HG03378 (cell line): ENCODE results near the gene TWSG1.
"Not testable (repeated sequence)": the region's sequence is repeated elsewhere in the genome, so short reads cannot be mapped to it uniquely, and the experiment has no call there.

Experiments used
- ATAC-seq: cut with Tn5 transposase; IDR thresholded peaks from one replicate; pipeline ENCODE4 v1.9.1; 2021; ENCODE audit warnings: mild to moderate bottlenecking, moderate library complexity; ENCODE audit not compliant: unreplicated experiment

The TWSG1 gene

DNA sequence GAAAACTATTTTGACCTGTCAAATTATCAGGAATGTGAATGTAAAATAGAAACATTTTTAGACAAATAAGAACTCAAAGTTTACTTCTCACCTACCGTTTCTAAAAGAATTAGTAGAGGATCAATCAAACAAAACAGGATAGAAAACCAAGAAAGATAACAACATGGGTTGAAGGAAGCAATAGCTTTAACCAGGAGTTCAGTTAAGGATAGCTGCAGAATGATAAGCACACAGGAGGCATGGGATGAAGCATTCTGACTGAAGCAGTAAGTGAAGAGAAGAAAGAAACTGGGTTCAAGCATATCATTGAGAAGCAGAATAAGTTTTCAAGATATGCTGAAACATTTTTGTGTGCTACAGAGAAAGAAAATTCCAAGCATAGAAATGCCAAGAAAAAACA is 52.3 kb downstream of the TWSG1 start:
- no peak for ATAC-seq

DNA sequence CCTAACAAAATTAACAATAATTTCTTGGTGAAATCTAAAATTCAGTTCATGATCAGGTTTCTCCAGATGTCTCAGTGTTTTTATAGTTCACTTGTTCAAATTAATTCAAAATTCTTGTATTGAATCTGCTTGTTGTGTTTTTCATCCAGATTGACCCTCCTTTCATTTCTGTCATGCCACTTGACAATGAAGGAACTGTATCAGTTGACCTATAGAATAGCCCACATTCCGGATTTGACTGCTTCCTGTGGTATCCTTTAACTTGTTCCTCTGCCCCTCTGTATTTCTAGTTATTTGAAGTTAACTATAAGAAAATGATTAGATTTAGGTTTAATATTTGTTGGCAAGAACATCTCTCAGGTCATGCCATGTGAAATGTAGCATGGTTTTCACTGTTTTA is 53.3 kb downstream of the TWSG1 start:
- no peak for ATAC-seq

DNA sequence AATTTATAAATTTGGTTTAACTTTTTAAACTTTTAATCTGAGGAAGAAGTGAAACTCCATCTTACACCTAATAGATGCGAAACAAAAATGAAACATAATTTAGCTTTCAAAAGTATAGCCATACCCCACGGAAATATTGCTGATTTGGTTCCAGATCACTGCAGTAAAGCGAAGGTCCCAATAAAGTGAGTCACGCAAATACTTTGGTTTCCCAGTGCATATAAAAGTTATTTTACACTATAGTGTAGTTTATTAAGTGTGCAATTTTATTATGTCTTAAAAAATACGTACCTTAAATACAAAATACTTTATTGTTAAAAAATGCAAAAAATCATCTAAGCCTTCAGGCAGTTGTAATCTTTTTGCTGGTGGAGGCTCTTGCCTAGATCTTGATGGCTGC is 55.1 kb downstream of the TWSG1 start:
- no peak for ATAC-seq

DNA sequence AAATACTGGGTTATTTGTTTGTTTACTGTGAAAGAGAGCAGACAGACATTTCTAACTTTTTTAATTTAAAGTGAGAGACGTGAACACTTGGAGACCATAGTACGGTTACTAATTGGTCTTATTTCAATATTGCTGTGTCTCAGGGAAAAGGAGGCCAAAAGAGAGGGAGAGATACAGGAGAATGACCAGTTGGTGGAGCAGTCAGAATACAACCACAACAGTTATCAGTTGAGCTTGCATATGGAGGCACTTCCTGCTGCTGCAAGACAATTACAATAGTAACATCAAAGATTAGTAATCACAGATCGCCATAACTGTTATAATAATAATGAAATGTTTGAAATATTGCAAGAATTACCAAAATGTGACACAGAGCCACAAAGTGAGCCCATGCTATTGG is 58.2 kb downstream of the TWSG1 start:
- no peak for ATAC-seq

DNA sequence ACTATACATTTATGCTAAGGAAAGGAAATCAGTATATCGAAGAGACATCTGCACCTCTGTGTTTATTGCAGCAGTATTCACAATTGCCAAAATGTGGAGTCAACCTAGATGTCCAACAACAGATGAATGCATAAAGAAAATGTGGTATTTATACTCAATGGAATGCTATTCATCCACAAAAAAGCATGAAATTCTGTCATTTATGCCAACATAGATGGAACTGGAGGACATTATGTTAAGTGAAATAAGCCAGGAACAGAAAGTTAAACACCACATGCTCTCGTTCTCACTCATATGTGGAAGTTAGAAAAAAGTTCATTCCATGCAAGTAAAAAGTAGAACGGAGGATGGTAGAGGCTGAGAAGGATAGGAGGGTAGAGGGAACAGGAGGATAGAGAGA is 59.5 kb downstream of the TWSG1 start:
- ATAC-seq: no peak

DNA sequence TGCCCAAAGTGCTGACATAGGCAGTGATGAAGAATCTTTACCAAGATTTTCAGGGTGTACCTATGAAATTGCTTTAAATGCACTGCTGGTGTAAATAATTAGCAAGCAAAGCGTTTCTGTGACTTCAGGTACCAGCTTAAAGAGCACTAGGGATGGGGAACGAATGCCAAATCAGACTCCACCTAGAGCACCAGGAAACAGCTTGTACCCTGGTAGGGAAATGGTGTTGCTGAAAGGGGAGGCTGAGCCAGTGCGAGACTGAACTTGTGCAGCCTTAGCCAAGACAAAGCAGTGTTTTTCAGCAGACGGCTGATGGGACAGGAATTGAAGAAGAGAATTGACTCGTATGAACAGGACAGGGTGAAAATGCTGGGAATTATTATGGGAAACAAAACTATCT is 65.6 kb downstream of the TWSG1 start:
- no peak for ATAC-seq

DNA sequence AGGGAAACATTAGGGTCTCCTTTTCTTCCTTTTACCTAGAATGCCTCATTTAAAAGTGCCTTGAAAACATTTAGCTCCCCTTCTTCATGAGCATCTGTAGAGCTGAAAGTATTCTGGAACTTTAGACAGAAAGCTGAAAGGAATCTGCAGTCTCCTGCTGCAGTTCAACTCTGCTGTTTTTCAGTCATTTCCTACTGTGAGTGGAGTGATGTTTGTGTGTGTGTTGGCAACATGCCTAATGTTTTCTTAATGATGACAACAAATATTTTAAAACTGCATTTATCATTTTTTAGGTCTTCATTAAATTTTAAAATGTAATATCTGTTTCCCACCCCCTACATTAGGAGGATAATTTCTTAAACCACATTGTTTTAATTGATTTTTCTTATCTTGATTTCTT is 66.6 kb downstream of the TWSG1 start:
- no peak for ATAC-seq

DNA sequence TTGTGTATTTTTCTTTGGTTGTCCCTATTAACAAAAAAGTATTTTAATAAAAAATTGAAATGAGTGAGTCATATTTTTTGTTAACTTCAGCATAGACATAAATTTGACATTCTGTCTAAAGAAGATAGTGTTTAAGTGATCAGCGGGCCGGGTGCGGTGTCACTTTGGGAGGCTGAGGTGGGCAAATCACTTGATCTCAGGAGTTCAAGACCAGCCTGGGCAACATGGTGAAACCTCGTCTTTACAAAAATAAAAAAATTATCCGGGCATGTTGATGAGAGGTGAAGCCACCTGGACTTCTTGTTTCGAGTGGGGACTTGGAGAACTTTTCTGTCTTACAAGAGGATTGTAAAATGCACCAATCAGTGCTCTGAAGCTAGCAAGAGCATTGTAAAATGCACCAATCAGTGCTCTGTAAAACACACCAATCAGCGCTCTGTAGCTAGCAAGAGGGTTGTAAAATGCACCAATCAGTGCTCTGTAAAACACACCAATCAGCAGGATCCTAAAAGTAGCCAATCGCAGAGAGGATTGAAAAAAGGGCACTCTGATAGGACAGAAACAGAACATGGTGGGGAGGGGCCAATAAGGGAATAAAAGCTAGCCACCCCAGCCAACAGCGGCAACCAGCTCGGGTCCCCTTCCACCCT is 67.9 kb downstream of the TWSG1 start:
- not testable (repeated sequence) for ATAC-seq

DNA sequence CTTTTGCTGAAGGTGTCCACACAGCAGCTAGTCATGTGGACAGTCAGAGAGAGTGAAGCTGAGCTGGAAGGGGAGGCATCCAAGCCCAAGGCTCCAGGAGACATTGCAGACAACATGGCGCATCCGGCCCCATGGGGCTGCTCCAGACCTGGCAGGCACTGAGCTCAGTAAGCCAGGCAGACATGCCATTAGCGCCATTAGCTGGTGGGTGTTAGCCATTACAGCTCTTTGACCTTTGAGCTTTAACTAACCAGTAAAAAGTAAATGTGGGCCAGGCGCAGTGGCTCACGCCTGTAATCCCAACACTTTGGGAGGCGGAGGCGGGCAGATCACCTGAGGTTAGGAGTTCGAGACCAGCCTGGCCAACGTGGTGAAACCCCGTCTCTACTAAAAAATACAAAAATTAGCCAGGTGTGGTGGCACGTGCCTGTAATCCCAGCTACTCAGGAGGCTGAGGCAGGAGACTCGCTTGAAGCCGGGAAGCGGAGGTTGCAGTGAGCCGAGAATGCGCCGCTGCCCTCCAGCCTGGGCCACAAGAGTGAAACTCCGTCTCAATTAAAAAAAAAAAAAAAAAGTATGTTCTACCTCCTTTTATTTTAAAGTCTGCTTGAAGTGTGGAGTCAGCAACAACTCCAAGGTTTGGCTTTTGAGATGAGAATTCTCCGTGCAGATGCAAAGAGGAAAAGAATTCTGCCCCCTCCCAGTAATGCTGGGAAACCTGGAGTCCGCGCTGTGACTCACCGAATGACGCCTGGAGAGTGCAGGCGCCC is 69.4 kb downstream of the TWSG1 start:
- ATAC-seq: no peak

DNA sequence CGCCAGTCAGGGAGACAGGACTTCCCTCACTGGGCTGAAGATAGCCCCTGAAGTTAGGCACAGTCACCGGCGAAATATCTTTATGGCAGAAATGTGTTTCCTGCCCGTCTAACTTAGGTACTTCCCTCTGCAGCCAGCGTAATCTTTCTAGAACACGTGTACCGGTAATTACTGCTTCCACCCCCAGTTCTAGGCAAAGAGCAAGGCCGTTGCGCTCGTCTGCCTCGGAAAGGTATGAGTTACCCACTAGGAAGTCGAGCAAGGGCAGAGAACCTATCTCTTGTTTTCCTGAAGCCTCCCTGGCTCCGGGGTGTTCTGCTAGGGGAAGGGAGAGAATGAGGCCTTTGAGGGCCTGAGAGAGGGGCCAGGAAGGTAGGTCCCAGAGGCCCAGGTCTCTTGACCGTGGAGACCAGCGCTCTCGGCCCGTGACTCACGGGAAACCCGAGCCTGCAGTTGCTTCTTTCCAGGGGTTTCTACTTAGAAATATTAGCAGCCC is 70.0 kb downstream of the TWSG1 start:
- ATAC-seq: no peak

DNA sequence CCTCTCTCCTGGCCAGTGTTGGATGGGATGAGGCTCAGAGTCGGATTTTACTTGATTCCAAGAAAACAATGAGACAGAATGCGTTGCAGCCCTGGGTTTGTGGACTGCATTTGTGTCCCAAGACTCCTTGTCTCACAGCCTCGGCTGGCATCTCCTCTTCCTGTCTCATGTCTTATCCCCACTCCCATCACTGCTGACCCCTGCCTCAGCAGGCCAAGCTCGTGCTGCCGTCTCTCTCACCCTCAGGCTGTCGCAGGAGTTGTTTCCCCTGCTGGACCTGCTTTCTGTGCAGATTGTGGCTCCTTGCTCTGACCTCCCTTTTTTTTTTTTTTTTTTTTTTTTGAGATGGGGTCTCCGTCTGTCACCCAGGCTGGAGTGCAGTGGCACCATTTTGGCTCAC is 70.6 kb downstream of the TWSG1 start:
- ATAC-seq: no peak

DNA sequence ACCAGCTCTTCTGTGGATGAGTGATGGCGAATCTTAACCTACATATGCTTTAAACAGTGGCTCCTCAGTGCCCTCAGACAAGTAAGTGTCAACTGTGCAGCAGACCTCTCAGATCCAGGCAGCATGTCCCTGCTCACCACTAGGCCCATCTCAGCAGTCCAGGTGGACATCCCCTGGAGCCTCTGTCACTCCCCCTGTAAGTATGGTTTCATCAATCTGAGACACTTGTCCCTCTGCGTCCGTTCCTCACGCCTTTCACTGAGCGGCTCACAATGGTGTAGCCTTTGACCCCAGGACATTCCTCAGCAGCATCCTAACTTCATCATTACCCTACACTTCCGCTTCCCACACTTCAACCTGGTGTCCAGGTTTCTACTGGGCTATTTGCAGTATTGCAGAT is 71.4 kb downstream of the TWSG1 start:
- ATAC-seq: no peak

DNA sequence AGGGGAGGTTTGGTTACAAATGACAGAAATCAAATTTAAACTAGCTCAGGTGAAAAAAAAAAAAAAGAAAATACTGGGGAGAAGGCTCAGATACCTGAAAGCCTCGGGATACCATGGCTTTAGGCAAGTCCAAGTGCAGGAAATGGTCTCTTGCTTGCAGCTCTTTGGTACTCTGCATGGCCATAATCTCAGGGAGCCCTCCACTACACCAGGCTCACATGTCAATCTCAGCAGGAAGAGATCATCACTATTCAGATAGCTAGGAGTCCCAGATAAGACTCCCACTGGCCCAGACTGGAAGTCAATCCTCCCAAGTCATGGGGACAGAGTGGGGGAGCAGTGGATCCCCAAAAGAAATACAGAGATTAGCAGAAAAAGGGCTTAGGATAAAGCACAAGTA is 75.9 kb downstream of the TWSG1 start:
- no peak for ATAC-seq

DNA sequence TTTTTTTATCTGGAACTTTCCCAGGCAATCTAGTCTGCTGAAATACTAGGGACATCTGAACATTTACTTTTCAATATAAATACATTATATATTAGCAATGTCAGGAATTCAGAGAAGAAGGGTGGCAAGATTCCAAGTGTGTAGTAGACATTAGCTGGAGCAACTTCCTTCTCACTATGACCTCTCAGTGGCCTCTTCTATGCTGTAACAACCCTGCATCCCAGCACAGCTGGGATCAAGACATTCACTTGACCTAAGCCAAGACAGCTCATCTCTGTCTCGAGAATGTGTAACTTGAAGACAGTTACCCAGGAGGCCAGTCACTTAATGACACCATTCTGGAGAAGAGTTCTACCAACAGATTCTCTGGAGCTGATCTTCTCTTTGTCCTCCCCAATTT is 79.0 kb downstream of the TWSG1 start:
- no peak for ATAC-seq

DNA sequence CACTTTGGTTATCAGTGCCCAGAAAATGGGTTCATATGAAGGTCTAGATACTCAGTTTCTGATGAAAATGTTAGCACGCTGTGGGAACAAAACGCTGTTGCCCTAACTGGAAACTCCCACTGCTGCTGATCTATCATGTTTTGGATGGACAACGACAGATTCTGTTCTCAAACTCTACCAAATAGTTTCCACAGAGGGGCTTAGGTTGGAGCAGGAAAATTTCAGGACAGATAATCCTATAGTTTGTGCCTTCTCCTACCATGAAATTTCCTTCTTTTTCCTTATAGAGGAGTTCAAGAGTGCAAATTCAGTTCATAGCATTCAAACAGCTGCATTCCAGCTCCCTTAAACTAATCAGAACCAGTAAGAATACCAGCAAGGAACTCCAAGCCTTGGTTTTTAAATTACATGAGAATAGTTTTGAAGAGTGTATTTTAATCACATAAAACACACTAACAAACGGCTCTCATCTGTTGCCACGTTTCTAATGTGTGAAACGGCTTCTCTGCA is 82.0 kb downstream of the TWSG1 start:
- ATAC-seq: no peak

DNA sequence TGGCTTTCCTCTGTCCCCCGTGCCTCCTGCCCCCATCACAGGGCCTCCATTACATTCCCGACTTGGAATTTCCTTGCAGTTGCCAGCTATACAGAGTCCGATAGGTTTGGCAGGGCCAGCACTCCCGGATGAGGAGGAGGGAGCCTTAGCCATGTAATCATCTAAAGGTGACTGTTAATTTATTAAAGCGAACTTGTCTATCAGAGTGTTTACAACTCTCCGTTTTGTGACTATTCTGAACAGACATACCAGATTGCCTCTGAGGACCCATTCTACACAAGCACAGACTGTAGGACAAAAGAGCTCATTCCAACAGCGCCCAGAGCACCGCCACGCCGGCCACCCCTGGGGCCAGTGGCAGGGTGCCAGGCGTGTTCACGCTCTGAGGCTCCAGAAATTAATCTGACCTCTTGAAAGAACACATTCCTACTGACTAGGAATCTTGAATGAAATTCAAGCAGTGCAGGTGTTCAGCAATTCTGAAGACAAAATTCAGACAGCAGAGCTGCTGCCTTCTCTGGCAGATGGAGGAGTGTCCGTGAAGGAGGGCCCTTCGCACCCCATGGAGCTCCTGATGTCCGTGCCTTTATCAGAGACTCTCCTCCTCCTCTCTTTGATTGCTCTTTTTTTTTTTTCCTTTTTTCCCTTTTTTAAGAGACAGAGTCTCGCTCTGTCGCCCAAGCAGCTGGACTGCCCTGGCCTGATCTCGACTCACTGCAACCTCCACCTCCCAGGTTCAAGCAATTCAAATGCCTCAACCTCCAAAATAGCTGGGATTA is 82.7 kb downstream of the TWSG1 start:
- ATAC-seq: no peak

DNA sequence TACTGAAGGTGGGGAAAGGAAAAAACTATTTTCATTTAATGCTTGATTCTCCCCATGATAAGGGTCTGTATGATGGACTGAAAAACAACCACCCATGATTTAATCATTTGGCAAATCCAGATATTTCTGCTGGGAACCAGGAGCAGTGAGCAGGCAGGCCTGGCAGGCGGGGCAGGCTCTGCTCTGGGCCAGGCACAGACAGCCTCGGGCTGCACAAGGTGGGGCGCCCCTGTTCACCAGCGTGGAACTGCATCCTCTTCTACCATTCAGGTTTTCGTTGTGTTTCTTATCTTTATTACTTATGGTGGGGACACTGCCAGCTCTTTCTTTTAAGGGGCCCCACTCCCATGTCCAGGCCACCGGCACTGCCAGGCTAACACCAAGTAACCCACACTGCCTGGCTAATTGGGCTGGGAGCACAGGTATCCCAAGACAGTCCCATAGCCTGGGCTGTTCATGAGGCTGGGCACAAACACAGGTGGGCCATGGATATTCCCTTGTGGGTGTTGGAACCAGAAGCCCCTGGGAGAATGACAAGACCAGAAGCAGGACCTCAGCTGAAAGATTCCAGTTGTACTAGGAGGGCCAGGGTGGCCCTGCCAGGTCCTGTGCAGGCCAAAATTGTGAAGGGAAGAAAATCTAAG is 83.6 kb downstream of the TWSG1 start:
- ATAC-seq: no peak

DNA sequence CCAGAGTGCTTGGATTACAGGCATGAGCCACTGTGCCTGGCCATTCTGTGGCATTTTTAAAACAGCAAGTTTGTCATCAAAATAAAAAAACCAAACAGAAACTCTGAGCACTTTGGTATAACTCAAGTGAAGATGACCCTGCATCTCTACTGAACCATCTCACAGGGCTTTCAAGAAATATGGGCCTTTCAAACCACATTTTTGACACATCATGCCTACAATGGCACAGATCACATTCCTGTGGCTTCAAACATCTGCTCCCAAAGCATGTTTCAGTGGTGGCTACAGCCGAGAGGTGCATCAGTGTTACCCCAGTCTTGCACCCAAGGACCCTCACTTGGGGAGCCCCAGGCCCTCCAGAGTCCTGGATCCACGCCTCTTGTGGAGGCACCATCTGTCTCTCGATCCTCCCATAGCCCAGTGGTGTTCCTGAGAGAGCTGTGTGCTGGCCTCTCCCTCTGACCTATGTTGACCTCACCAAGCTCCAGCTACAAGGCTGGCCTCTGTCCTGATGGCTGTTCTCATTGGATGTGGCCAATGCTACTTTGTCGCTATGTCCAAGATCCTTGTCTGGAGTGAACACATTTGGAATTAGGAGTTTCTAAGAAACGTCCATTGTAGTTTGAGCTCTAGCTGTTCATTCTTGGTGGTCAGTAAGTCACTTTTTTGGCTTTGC is 85.5 kb downstream of the TWSG1 start:
- no peak for ATAC-seq

DNA sequence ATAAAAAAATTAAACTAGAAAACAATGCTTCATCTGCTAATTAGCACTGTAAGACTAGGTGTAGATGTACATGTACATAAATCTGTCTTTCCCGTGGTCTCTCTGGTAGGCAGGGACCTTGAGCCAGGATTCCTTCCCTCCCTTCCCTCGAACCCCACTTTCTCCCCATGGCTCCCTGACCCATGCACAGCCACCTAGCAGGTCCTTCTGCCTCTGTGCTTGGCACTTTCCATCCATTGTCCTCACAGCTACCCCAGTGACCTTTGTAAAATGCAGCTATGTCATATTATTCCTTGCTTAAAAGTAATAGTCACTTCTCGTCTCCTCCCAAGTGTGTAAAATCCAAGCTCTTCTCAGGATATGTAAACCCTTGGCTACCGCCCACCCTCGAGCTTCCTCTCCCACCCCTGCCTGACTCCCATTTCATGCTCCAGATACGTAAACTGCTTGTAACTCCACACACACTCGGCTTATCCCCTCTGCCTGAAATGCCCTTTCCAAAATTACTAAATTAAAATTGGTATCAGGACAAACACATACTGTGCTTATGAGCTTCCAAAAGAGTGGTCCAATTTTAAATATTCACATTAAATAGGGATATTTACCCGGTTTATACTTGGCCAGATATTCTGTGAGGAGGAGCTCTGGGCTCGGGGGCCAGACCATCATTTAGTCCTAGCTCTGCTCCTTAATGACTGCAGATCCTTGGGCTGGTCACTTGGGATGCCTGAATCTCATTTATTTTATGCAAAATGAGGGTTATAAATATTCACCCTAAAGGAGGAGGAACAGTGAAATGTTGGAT is 86.7 kb downstream of the TWSG1 start:
- ATAC-seq: no peak

DNA sequence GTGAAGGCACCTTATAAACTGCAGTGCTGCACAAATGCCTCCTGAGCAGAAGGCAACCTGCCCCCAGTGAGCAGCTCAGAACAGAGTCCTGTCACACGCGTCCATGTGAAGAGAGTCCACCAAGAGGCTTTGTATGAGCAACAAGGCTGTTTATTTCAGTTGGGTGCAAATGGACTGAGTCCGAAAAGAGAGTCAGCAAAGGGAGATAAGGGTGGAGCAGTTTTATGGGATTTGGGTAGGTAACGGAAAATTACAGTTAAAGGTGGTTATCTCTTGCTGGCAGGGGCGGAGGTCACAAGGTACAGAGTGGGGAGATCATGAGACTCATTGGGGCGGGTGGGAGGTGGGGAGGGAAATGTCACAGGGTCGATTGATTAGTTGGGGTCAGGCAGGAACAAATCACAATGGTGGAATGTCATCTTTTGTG is 87.3 kb downstream of the TWSG1 start:
- ATAC-seq: no peak
